PC-9 (cell line): Measurements from ENCODE around the gene ARHGAP24.

Experiments
- CTCF ChIP-seq: fragments of 200-600 bp; sonication (generic); conservative IDR thresholded peaks from 2 replicates; pipeline ENCODE4 v1.6.1; 2017; ENCODE audit warnings: mixed run types, antibody characterized with exemption, mild to moderate bottlenecking, moderate library complexity
- EZH2 ChIP-seq: fragments of 200-600 bp; sonication (generic); IDR thresholded peaks from 2 replicates; pipeline ENCODE4 v1.8.0; 2017; ENCODE audit warnings: antibody characterized with exemption, low read depth

DNA sequence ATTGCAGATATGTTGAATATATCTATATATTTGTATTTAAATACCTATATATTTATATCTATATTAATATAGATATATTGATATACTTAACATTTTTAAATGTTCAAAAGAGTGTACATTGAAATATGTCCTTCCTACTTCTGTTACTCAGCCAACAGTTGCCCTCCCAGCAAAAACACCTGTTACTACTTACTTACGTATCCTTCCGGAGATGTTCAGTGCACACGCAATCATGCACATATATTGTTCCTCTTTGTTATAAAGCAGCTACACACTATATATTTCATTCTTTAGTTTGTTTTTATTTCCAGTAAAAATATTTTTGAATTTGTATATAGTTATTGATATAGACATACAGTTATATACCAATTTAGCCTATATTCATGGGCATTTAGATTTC lies 142.3 kb downstream of the ARHGAP24 start:
- TF ChIP-seq EZH2 (no peak), CTCF (no peak)
